Measurements from ENCODE around the gene GNGT1. TPM values are rescaled to one million over a fixed set of nuclear protein-coding genes. Genes with fewer than 3 reads are reported as not detected.

GNGT1 gene
- polyA plus RNA-seq, 10 donors = not detected

DNA sequence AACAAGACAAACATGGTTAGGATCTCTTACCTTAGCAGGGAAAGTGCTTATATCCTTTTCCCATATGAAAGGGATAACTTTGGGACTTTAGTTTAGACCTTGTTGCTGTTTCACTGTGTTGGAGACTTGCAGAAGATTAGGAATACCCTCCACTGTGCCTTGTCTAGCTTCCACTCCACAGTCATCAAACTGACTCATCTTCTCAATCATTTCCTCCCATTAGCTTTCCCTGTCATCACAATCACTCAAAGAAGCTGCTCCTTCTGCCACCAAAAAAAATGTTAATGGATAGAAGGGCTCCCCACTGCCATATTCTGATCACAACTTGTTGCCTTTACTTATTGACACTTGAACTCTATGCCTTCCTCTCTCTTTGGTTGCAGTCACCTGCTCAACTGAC lies 31.9 kb downstream of the GNGT1 start:
- no peak for DNase-seq

DNA sequence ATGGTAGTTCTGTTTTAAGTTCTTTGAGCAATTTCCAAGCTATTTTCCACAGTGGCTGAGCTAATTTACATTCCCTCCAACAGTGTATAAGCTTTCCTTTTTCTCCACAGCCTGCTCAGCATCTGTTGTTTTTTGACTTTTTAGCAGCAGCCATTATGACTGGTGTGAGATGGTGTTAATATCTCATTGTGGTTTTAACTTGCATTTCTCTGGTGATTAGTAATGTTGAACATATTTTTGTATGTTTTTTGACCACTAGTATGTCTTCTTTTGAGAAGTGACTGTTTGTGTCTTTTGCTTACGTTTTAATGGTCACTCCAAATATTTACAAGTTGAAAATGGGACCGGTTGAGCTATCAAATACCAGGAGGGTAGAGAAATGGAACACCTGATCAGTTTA lies 35.6 kb downstream of the GNGT1 start:
- DNase-seq = no peak

GRCh38 chr7:93943816-93944540 lies 37.6 kb downstream of the GNGT1 start:
- DNase-seq = no peak

DNA sequence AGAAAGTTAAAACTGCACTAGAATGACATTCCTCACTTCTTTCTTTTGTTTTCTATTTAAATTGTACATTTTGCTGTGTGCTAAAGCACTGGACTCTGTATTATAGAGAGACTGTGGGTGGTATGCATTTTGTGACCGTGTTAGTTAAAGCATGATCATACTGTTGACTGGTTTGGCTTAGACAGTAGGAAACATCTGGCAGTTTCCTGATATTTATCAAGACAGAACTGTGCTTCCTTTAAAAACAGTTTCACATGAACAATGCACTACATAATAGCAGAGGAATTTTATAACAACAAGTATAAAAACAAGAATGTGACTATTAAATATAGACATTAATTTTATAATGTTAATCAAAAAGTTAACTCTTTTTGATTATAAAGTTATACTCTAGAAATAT lies 38.3 kb downstream of the GNGT1 start:
- DNase-seq = peak in 2 of 3 donors; percentile 44 to 59

DNA sequence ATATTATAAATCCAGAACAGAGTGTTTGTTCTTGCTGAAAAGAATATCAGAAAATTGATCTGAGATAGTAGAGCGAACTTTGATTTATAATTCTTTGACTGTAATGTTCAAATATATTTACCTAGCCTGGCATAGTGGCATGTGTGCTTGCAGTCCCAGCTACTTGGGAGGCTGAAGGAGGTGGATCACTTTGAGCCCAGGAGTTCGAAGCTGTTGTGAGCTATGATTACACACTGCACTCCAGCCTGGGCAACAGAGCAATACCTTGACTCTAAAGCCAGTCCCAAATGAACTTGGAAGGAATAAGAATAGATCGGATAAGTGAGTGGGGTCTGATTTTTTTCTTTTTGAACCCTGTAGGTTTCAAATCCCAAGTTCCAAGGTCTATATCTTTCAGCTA lies 38.7 kb downstream of the GNGT1 start:
- no peak for DNase-seq

- peak in 1 of 3 donors; percentile 34 for DNase-seq
Observed at GRCh38 chr7:93945756-93946535, 39.6 kb downstream of the GNGT1 start.

GRCh38 chr7:93948106-93948505 lies 41.7 kb downstream of the GNGT1 start:
- no peak for DNase-seq

GRCh38 chr7:93948873-93949272 lies 42.5 kb downstream of the GNGT1 start:
- DNase-seq = no peak

DNA sequence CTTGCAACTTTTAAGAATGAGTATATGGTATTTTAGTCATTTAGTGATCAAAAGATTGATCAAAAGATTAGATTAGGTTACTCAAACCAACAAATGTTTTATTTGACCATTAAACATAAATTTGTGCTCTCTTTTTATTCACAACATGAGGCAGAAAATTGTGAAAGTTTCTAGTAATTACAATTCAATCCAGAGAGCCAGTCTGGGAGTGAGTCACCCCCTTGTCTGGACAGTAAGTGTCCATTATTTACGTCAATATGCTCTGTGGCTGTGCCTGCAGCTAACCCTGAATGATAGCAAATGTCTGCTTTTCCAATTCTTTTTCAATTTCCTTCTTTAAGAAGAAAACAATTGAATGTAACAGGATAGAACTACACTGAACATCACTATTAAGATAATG lies 43.1 kb downstream of the GNGT1 start:
- DNase-seq = no peak

GRCh38 chr7:93955304-93955703 lies 48.9 kb downstream of the GNGT1 start:
- DNase-seq = no peak

DNA sequence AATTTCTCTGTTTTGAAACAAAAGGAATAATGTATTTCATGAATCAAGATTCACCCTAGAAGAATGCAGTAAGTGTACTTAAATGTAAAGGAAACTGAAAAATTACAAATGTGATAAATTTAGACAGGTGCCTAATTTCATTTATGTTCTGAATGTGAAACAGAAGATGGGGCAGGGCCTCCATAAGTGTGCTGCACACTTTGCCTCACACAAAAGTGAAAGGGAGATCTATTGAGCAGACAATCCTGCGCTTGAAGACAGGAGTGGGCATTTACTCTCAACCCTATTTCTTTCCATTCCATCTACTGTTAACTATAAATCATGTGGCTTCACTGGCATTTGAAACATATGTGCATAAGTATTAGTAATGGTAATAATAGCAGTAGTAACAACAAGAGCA lies 51.4 kb downstream of the GNGT1 start:
- no peak for DNase-seq

GRCh38 chr7:93958216-93958615 lies 51.8 kb downstream of the GNGT1 start:
- no peak for DNase-seq

DNA sequence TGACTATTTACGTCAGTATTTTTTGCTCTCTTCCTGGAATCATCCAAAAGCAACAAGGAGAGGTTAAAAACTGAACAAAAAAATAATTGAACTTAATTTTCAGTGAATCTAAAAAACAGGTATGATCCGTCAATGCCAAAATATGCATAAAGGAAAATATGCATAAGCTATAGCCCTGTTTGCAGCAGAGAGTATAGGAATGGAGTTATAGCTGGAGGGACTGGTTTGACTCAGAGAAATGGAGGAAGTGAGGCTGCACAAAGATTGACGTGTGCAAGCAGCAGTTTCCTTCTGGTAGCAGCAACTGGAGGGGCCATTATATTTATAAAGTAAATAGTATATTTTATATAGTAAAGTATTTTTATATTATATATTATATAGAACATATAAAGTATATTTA lies 52.3 kb downstream of the GNGT1 start:
- no peak for DNase-seq

Other genes with a start within 250 kb of the GNGT1 start
- 10 to 100 TPM in 1 of 10 donors, 1 to 10 TPM in 9; 1.2 to 11.8 (median 3.7) TPM for gene TFPI2, start 15.8 kb upstream of the GNGT1 start, polyA plus RNA-seq (ENCODE audit: insufficient read length in 10 of 10)
- 10 to 100 TPM; 25.1 to 41.2 (median 33.1) TPM for gene GNG11, start 15.2 kb downstream of the GNGT1 start, polyA plus RNA-seq (ENCODE audit: insufficient read length in 10 of 10)
- 10 to 100 TPM; 25.2 to 33.7 (median 28.7) TPM for gene BET1, start 97.8 kb downstream of the GNGT1 start, polyA plus RNA-seq (ENCODE audit: insufficient read length in 10 of 10)

Measured in muscle of back (tissue), 11 donors.